ENCODE measurements around the gene C12orf43.
A peak's percentile ranks its signal among the peaks of the same experiment; 100 is the strongest.

Gene C12orf43

GRCh38 chr12:121001060-121001459 is 15.2 kb downstream of the C12orf43 start:
- Histone ChIP-seq H3K4me1 (ENCODE audit: control insufficient read depth, insufficient read depth, low read length) (no peaks in the 10 kb centered on the region), H3K27ac (ENCODE audit: extremely low read depth, low read depth, low read length) (no peak overlapping the region), H3K9me3 (ENCODE audit: control insufficient read depth, insufficient read depth, low read depth, low read length) (no peaks in the 10 kb centered on the region), H3K4me3 (ENCODE audit: low read depth, low read length) (no peak overlapping the region), H3K36me3 (ENCODE audit: control insufficient read depth in 2 of 2, insufficient read depth in 1 of 2, low read length in 2 of 2) (peaks cover 15 to 51% of the 10 kb centered on the region in 2 experiments; a peak in 2 of 3 replicates)
- ChIA-PET POLR2A (interaction anchor here (0.7 to 1.2 kb wide), 3 partner anchors 18 to 413 kb away, joined by 3 to 6 read pairs (median 3); no protein-coding TSS in a partner anchor), CTCF (interaction anchor here (1.7 kb wide), 1 partner anchor 29 kb away, joined by 4 read pairs; no protein-coding TSS in a partner anchor)
- TF ChIP-seq KLF8 (tag by site-specific recombination; IDR thresholded peaks at IDR 0.05) (no peak), KLF9 (tag by site-specific recombination; IDR thresholded peaks at IDR 0.05; ENCODE audit: low read depth) (no peak), ZNF830 (tag by site-specific recombination; IDR thresholded peaks at IDR 0.05; ENCODE audit: low read depth) (no peak), REST (tag by site-specific recombination; IDR thresholded peaks at IDR 0.05) (no peak), ZNF184 (tag by site-specific recombination; IDR thresholded peaks at IDR 0.05) (no peak), HIC1 (tag by site-specific recombination; IDR thresholded peaks at IDR 0.05) (no peak), ZSCAN5A (tag by site-specific recombination; IDR thresholded peaks at IDR 0.05) (no peak), ZNF18 (tag by site-specific recombination; IDR thresholded peaks at IDR 0.05) (no peak)

- POLR2A ChIA-PET, result interaction anchor here (0.7 to 1.2 kb wide), 3 partner anchors 9 to 412 kb away, joined by 3 read pairs; no protein-coding TSS in a partner anchor
Observed at GRCh38 chr12:121000530-121000929, 15.8 kb downstream of the C12orf43 start.

More at GRCh38 chr12:121000530-121000929, 15.8 kb downstream of the C12orf43 start:
- Histone ChIP-seq H3K9me3 (ENCODE audit: control insufficient read depth, insufficient read depth, low read depth, low read length) (no peaks in the 10 kb centered on the region), H3K4me1 (ENCODE audit: control insufficient read depth, insufficient read depth, low read length) (no peaks in the 10 kb centered on the region), H3K27ac (ENCODE audit: extremely low read depth, low read depth, low read length) (no peak overlapping the region), H3K4me3 (ENCODE audit: low read depth, low read length) (no peak overlapping the region), H3K36me3 (ENCODE audit: control insufficient read depth in 2 of 2, insufficient read depth in 1 of 2, low read length in 2 of 2) (peaks cover 9 to 47% of the 10 kb centered on the region in 2 experiments; a peak in 2 of 3 replicates)
- no peak for TF ChIP-seq ZNF707 (tag by site-specific recombination; IDR thresholded peaks at IDR 0.05)
- TF ChIP-seq ZNF155 (tag by site-specific recombination; IDR thresholded peaks at IDR 0.05), result no peak
- no peak for TF ChIP-seq ZNF404 (tag by site-specific recombination; IDR thresholded peaks at IDR 0.05)
- TF ChIP-seq ZNF10 (tag by site-specific recombination; IDR thresholded peaks at IDR 0.05), result peak; percentile 80; the same call in 1 of the 2 replicates
- CTCF ChIA-PET, result interaction anchor here (1.7 kb wide), 1 partner anchor 29 kb away, joined by 4 read pairs; no protein-coding TSS in a partner anchor
